CD4-positive, alpha-beta T cell treated with Interleukin-17A for 1 hour (primary cell): ENCODE measurements around the gene PSMB8.

ENCODE experiments used
- DNase-seq: peaks from one replicate; pipeline ENCODE4 v3.0.0-alpha.2; 2020

The PSMB8 gene

GRCh38 chr6:32792901-32793435 is 50.9 kb downstream of the PSMB8 start:
- no peak for DNase-seq
